Stimulated activated naive CD8-positive, alpha-beta T cell treated with anti-CD3 and anti-CD28 coated beads, Interleukin-15, amount 100 ng/mL, for 72 hours (primary cell): ENCODE data around the gene ASTN2.
"Not testable (repeated sequence)": the region's sequence is repeated elsewhere in the genome, so short reads cannot be mapped to it uniquely, and the experiment has no call there.

Experiments used
- ATAC-seq: fragments of 150-1000 bp; cut with Tn5 transposase; 2 replicates; pipeline ENCODE4 v1.10.0; 2021; ENCODE audit warnings: mild to moderate bottlenecking, moderate library complexity
- DNase-seq, 2 donors: peaks; one replicate each; pipeline ENCODE4 v3.0.0; 2021 to 2022
- H3K27ac Mint-ChIP-seq, 2 donors: one replicate each; pipeline ENCODE4 v1.8.0; 2022; ENCODE audit warnings: mild to moderate bottlenecking in 2 of 2, mixed read lengths in 2 of 2, moderate library complexity in 2 of 2
- H3K27me3 Mint-ChIP-seq: one replicate; pipeline ENCODE4 v1.8.0; 2022; ENCODE audit warnings: mixed read lengths
- H3K4me1 Mint-ChIP-seq: one replicate; pipeline ENCODE4 v1.8.0; 2022; ENCODE audit warnings: mild to moderate bottlenecking, mixed read lengths
- H3K4me3 Mint-ChIP-seq, 2 donors: one replicate each; pipeline ENCODE4 v1.8.0; 2022; ENCODE audit warnings: mild to moderate bottlenecking in 2 of 2, mixed read lengths in 2 of 2, moderate library complexity in 1 of 2
- H3K9me3 Mint-ChIP-seq, 2 donors: one replicate each; pipeline ENCODE4 v1.8.0; 2022; ENCODE audit warnings: mixed read lengths in 2 of 2

ASTN2 gene

DNA sequence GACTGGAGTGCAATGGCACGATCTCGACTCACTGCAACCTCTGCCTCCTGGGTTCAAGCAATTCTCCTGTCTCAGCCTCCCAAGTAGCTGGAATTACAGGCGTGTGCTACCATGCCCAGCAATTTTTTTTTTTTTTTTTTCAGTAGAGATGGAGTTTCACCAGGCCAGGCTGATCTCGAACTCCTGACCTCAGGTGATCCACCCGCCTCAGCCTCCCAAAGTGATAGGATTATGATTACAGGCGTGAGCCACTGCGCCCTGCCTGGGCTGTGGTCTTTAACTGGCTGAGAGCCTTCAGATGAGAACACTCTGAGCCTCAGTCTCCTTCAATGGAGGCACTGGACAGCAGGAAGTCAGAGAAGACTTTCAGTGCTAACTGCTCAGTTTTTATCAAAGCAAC lies 576.4 kb downstream of the ASTN2 start:
- not testable (repeated sequence) for H3K27ac Mint-ChIP-seq, DNase-seq

DNA sequence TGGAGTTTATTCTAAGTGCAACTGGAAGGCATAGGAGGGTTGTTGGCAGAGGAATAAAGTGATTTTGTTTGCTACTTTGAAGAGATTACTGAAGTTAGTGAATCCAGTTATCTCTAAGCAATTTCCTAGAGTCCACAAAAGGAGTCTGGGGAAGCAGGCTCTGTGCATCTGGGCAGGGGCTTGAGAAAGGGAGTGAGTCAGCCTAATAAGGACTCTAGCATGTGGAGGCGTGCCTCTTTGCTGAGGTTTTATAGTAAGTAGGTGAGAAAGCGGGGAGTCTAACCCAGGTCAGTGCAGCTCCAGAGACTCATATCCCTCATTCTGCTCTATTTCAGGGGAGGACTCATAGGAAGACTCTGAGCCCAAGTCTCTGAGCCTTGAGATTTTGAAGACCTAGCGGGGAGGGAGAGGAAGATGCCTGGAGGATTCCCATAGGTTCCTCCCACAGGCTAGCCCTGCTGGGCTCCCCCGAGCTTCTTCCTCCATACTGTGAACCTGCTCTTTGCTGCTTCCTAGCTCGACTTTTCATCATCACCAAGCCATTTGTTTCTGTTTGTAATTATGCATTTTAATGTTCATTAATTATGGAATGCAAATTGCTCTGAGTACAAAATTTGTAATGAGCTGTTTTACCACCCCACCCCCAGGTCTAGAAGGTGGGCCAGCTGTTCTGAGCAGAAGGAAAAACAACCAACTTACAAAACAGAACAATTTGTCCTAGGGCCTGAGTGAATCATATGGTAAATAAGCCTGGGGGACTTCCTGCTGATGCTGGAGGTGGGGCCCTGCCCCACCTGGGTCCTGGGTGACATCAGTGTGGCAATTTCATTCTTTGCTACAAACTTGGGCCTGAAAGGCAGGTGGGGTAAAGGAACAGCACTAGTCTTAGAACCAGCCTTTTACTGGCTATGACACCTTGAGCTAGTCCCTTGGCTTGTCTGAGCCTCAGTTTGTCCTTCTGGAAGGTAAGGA lies 577.6 kb downstream of the ASTN2 start:
- Mint-ChIP-seq H3K4me3 (no peak overlapping the region), H3K9me3 (peaks cover 0 to 4% of the 10 kb centered on the region in 2 donors), H3K4me1 (no peaks in the 10 kb centered on the region), H3K27ac (no peak overlapping the region), H3K27me3 (peaks cover 8% of the 10 kb centered on the region)
- ATAC-seq (no peak), DNase-seq (no peak)

More for the DNA sequence above, 576.4 kb downstream of the ASTN2 start:
- not testable (repeated sequence) for H3K9me3 Mint-ChIP-seq, H3K4me1 Mint-ChIP-seq, H3K27me3 Mint-ChIP-seq, ATAC-seq, H3K4me3 Mint-ChIP-seq

DNA sequence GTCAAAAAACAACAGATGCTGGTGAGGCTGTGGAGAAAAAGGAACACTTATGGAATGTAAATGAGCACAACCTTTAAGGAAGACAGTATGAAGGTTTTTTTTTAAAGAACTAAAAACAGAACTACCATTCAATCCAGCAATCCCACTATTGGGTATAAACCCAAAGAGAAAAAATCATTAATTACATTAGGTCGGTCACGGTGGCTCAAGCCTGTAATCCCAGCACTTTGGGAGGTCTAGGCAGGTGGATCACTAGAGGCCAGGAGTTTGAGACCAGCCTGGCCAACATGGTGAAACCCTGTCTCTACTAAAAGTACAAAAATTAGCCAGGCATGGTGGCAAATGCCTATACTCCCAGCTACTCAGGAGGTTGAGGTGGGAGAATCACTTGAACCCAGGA lies 584.5 kb downstream of the ASTN2 start:
- DNase-seq, H3K27ac Mint-ChIP-seq, H3K27me3 Mint-ChIP-seq, ATAC-seq, H3K4me3 Mint-ChIP-seq, H3K4me1 Mint-ChIP-seq: not testable (repeated sequence)
- H3K9me3 Mint-ChIP-seq, result peaks cover 4 to 21% of the 10 kb centered on the region in 2 donors

DNA sequence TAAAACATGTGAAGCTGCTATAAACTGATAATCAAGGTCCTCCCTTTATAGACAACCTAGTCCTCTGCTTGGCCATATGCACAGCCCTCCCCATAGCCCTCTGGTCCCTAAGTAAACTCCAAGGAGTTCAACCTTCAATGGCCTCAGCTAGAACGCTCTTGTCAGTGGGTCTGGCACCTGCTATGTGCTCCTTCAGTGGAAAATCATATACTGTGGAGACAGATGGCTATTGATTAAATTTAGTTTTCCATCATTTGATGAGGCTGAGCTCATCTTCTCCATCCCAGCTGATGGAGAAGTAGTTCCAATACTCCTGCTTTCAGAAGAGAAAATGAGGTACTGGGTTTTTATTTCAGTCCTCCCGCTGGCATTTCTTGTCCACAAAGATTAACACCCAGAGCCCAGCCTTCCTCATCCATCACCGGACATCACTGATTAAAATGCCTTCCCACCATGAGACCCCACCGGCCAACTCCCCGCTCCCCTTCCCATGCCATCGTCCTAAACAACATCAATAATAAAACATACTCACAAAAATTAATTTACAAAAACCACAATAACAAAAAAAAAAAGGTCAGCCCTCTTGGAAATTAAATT lies 593.1 kb downstream of the ASTN2 start:
- Mint-ChIP-seq H3K27me3 (no peaks in the 10 kb centered on the region), H3K9me3 (peaks cover 3 to 4% of the 10 kb centered on the region in 2 donors), H3K4me1 (no peaks in the 10 kb centered on the region), H3K4me3 (no peak overlapping the region), H3K27ac (no peak overlapping the region)
- ATAC-seq (no peak), DNase-seq (no peak)

DNA sequence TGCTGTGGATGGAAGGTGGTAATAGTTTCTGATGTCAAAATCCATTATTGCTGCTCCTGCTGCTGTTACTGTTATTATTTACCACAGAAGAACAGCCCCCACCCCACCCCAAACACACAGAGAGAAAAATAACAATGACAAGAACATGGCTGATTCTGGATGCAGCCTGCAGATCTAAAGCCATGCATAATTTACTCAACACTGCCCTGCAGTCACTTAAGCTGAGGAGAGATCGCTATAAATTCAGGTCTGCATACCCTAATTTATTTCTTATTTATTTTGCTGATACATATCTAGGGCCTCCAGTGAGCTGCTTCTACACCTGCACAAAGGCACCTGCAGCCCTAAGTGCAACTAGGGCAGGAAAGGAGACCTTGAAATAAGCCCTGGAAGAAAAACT lies 595.7 kb downstream of the ASTN2 start:
- H3K9me3 Mint-ChIP-seq, result no peaks in the 10 kb centered on the region
- no peak for DNase-seq
- ATAC-seq, result no peak
- no peaks in the 10 kb centered on the region for H3K27me3 Mint-ChIP-seq
- H3K27ac Mint-ChIP-seq, result no peak overlapping the region
- H3K4me3 Mint-ChIP-seq, result no peak overlapping the region
- H3K4me1 Mint-ChIP-seq, result no peaks in the 10 kb centered on the region

DNA sequence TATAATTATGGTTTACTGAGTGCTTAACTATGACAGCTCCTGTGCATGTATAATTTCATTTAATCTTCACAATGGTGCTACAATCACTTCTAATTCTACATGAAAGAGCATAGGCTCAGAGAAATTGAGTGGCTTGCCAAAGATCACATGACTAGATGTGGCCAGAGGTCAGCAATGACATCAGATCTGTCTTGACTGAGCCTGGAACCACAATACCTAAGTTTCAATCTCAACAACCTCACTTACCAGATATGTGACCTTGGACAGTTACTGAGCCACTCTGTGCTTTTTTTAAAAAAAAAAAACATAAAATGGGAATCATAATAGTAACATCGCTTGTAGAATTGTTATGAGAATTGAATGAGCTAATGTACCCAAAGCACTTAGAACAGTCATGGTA lies 597.1 kb downstream of the ASTN2 start:
- no peaks in the 10 kb centered on the region for H3K4me1 Mint-ChIP-seq
- H3K9me3 Mint-ChIP-seq, result no peaks in the 10 kb centered on the region
- no peak for ATAC-seq
- peaks cover under 1% of the 10 kb centered on the region for H3K27me3 Mint-ChIP-seq
- no peak for DNase-seq
- H3K4me3 Mint-ChIP-seq, result no peak overlapping the region
- H3K27ac Mint-ChIP-seq, result no peak overlapping the region

DNA sequence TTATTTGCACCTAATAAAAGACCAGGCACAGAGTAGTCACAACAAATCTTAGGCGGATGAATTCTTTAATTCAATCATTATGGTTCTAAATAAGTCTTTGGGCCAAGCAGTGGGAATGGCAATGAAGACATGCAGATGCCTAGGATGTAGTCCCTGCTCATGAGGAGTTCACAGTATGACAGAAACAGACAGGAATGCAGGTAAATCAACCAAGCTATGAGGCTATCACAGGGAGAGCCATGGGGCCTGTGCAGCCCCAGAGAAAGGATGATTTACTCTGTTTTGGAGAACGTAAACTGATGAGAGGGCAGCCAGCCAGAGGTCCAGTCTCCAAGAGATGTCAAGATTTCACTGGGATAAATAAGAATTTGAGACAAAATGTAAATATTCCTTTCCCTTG lies 598.4 kb downstream of the ASTN2 start:
- ATAC-seq (no peak), DNase-seq (no peak)
- Mint-ChIP-seq H3K27ac (no peak overlapping the region), H3K4me3 (no peak overlapping the region), H3K4me1 (no peaks in the 10 kb centered on the region), H3K27me3 (peaks cover 10% of the 10 kb centered on the region), H3K9me3 (no peaks in the 10 kb centered on the region)

DNA sequence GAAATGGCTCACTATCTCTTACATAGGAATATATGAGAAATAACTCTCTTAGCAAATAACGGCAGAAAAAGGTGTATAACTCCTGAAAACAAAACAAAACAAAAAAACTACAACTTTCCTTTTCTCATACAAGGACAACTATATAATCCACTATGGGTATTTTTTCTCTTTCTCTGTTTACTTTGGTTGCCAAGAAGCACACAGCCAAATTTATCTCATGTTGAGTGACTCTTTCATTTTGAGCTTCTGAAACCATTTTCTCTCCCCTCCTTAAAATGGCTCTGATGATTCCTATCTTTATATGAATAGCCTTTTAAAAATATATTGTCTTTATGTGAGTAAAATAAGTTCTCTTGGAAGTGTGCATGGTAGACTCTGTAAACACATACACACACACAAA lies 599.0 kb downstream of the ASTN2 start:
- Mint-ChIP-seq H3K4me1 (no peaks in the 10 kb centered on the region), H3K27me3 (peaks cover 10% of the 10 kb centered on the region), H3K27ac (no peak overlapping the region), H3K9me3 (no peaks in the 10 kb centered on the region), H3K4me3 (no peak overlapping the region)
- no peak for ATAC-seq
- no peak for DNase-seq

DNA sequence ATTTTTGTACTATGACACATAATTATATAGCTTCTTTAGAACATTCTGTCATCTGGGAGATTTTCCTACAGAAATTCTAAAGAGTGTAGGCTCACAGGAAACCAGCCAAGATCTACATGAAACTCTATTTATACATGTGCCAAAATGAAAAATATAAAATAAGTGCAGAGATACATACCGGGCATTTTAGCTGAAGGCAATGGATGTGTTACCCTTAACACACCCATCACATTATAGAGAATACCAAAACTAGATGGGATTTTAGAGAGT lies 601.9 kb downstream of the ASTN2 start:
- DNase-seq (no peak), ATAC-seq (no peak)
- Mint-ChIP-seq H3K4me1 (no peaks in the 10 kb centered on the region), H3K9me3 (no peaks in the 10 kb centered on the region), H3K27ac (no peak overlapping the region), H3K27me3 (peaks cover 10% of the 10 kb centered on the region), H3K4me3 (no peak overlapping the region)

DNA sequence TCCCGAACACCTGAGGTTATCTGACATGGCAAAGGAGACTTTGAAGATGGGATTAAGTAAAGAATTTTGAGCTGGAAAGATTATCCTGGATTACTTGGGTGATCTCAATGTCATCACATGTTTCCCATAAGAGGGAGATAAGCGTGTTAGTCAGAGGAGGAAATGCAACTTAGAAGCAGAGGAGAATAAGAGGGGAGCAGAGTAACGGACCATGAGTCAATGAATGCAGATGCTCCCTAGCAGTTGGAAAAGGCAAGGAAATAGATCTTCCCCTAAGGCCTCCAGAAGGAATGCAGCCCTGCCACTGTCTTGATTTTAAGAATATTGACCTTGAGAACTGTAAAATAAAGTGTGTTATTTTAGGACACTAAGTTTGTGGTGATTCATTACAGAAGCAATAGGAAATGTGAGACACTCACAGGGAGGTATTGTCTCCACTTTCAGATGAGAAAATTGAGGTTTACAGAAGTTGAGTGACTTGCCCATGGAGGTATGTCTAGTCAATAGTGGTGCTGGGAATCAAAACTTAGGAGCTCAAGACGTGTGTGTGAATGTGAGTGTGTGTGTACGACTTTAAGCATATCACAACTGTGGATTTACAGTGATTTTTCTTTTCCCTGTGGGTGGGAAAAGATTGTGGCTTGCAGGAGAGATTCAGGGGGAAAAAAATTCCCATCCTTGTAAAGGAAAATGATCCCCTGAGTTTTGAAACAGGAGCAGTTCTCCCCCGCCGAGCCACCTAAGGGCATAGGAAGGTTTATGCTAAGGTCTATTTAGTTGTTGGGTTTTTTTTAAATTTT lies 602.4 kb downstream of the ASTN2 start:
- DNase-seq (no peak), ATAC-seq (no peak)
- Mint-ChIP-seq H3K27ac (no peak overlapping the region), H3K27me3 (peaks cover 10% of the 10 kb centered on the region), H3K9me3 (no peaks in the 10 kb centered on the region), H3K4me1 (no peaks in the 10 kb centered on the region), H3K4me3 (no peak overlapping the region)

DNA sequence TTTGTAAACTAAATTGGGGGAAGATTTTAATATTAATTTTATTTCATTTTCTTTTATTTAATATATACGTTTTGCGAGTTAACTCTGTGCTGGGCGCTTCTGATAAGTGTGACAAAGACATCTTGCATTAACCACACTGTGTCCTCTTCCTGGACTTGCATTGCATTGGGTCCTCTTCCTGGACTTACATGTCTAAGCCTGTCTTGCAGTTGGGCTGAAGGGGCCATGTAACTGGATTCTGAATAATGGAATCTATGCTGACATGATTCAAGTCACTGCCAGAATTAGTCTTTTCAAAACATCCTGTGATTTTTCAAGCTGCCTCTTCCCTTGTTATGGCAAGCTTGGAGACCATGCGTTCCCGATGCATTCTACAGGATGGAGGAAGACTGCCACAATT lies 605.2 kb downstream of the ASTN2 start:
- no peak for ATAC-seq
- Mint-ChIP-seq H3K27me3 (peaks cover 10% of the 10 kb centered on the region), H3K4me3 (no peak overlapping the region)

DNA sequence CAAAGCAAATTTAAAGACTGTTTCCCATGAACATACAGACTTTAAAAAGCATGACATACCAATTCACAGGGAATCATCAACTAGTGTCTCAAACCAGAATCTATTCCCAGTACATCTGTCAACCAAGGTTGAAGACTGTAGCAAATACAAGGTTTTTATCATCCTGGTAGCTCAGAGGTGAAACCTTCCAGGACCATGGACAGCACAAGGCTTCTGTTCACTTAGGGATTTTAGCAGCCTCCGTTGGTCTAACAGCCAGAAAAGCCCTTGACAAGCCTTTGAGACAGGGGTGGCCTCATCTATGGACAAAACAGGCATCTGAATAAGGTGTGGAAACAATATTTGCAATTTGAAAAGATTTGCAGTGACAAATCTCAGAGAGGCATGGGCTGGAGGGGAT lies 608.8 kb downstream of the ASTN2 start:
- ATAC-seq (no peak), DNase-seq (no peak)
- Mint-ChIP-seq H3K4me3 (no peak overlapping the region), H3K27me3 (no peaks in the 10 kb centered on the region), H3K4me1 (no peaks in the 10 kb centered on the region), H3K9me3 (peaks cover 0 to 7% of the 10 kb centered on the region in 2 donors), H3K27ac (no peak overlapping the region)

More for the DNA sequence above, 605.2 kb downstream of the ASTN2 start:
- peaks cover 0 to 7% of the 10 kb centered on the region in 2 donors for H3K9me3 Mint-ChIP-seq
- no peaks in the 10 kb centered on the region for H3K4me1 Mint-ChIP-seq
- no peak for DNase-seq
- no peak overlapping the region for H3K27ac Mint-ChIP-seq

DNA sequence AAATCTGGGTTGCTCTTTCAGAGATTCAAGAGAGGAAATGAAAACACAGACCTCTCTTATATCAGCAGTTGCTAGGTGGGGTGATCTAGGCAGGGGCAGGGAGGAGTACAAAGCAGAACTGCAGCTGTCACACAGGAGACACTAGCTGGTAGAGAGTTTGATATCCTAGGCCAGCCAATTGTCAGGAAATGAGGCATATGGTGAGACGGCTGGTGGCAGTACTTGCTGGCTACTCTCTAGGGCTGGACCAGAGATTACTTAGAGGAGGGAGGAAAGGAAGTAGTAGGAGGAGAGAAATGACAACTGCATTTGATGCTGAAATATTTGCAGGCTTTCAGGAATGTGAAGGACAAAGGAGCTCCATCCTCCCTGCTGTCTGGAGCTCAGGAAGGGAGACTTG lies 614.0 kb downstream of the ASTN2 start:
- DNase-seq (no peak), ATAC-seq (no peak)
- H3K27ac Mint-ChIP-seq, result no peak overlapping the region
- H3K4me3 Mint-ChIP-seq, result no peak overlapping the region
- H3K27me3 Mint-ChIP-seq, result no peaks in the 10 kb centered on the region
- no peaks in the 10 kb centered on the region for H3K9me3 Mint-ChIP-seq
- no peaks in the 10 kb centered on the region for H3K4me1 Mint-ChIP-seq

DNA sequence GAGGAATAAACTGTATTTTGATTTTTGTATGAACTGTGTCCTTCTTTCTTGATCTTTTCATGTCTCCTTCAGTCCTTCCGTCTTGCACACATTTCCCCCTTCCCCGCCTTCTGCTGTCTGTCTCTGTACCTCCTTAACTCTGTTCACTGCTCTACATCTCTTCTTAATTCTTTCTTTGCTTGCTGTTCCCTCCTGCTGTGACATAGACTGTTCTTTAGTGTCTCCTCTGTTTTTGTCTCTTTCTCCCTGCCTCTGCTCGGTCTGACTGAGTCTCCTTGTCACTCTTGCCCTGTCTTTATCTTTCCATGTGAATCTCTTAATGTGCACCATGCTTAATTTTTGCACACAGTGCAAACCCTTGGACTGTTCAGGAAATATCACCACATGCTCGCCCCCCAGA lies 614.8 kb downstream of the ASTN2 start:
- H3K9me3 Mint-ChIP-seq, result no peaks in the 10 kb centered on the region
- no peak overlapping the region for H3K4me3 Mint-ChIP-seq
- DNase-seq, result no peak
- no peak for ATAC-seq
- H3K27me3 Mint-ChIP-seq, result no peaks in the 10 kb centered on the region
- no peaks in the 10 kb centered on the region for H3K4me1 Mint-ChIP-seq
- no peak overlapping the region for H3K27ac Mint-ChIP-seq

DNA sequence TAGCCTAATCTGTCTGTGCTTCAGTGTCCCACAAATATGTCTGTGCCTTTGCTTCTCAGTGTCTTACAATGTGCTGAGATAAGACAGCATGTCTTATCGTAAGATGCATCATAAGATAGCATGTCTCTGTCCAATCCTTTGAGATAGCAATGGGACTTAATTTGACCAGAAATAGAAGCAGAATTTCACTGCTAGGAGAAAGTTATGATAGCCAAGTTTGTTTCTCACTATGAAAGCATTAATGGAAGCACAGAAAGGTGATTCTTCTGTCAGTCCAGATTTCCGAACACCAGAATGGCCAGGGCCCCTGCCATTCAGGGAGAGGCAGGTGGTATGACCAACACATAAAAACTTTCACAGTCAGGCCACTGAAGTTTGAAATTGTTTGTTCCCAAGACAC lies 616.3 kb downstream of the ASTN2 start:
- Mint-ChIP-seq H3K27ac (no peak overlapping the region), H3K4me1 (no peaks in the 10 kb centered on the region), H3K9me3 (no peaks in the 10 kb centered on the region), H3K4me3 (no peak overlapping the region), H3K27me3 (no peaks in the 10 kb centered on the region)
- ATAC-seq (no peak), DNase-seq (no peak)

DNA sequence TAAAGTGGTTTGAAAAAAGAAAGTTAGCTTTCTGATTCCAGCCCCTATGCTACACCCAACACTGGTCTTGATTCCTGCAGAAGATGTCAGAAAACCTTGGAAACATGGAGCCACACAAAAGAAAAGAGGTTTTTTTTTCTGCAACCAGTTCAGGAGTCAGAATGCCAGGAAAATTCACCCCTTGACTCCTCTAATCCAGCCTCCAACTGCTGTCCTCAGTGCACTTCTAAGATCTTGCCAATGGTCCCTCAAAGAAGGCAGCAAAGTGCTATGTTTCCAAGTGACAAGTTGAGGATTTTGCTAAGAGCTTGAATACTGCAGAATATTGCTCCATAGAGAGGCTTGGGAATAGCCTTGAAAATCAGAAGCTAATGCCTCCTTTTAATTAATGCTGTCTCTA lies 617.6 kb downstream of the ASTN2 start:
- DNase-seq, result no peak
- Mint-ChIP-seq H3K27ac (no peak overlapping the region), H3K4me1 (no peaks in the 10 kb centered on the region), H3K4me3 (no peak overlapping the region), H3K9me3 (no peaks in the 10 kb centered on the region), H3K27me3 (no peaks in the 10 kb centered on the region)
- no peak for ATAC-seq
